ENCODE measurements around the gene EID2B.
A peak's percentile ranks its signal among the peaks of the same experiment; 100 is the strongest.

Gene EID2B, protein sequence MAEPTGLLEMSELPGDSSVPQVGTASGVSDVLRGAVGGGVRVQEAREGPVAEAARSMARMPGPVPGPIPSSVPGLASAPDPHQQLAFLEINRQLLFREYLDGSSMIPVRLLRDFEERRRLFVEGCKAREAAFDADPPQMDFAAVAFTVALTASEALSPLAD

DNA sequence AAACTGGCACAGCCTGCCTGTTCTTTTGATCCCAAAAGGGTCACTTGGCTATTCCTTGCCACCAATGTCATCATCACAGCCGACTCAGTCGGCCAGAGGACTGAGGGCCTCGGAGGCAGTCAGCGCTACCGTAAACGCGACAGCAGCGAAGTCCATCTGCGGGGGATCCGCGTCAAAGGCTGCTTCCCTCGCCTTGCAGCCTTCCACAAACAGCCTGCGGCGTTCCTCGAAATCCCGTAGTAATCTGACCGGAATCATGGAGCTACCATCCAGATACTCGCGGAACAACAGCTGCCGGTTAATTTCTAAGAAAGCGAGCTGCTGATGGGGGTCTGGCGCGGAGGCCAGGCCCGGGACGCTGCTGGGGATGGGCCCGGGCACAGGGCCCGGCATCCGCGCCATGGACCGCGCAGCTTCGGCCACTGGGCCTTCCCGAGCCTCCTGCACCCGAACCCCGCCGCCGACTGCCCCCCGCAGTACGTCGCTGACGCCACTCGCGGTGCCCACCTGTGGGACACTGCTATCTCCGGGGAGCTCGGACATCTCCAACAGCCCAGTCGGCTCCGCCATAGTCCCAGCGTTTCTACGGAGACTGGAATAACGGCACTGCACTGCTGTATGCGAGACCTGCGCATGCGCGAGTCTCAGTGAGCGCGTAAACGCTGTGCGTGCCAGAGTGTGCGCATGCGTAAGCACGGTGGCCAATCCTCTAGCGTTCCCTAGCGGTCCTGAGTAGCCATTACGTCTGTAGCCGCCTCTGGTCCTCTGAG lies at the start of gene EID2B:
Gene EID2B (minus strand): TSS at position 620 of the 770 bp plus-strand sequence. CDS start 50 bp downstream, at position 570.
- DNase-seq (ENCODE audit: low spot score) = peak; percentile 96

DNA sequence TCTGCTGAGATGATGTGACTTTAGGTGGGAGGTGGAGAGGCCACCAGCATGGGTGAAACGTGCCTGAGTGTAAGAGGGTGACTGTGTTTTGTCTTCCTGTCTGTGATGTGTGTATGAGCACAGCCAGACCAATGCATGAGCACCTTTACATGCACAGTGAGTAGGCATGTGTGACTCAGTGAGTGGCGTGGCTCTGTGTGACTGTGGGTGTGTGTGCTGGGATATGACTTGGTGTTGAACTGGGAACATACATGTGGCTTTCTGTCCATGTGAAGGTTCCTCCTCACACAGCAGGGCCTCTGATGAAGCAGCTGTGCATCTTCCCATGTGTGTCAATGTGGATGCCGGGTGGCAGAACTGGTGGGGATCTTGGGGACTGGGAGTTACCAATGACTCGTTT lies 49.8 kb upstream of the EID2B start:
- DNase-seq (ENCODE audit: low spot score) = no peak

DNA sequence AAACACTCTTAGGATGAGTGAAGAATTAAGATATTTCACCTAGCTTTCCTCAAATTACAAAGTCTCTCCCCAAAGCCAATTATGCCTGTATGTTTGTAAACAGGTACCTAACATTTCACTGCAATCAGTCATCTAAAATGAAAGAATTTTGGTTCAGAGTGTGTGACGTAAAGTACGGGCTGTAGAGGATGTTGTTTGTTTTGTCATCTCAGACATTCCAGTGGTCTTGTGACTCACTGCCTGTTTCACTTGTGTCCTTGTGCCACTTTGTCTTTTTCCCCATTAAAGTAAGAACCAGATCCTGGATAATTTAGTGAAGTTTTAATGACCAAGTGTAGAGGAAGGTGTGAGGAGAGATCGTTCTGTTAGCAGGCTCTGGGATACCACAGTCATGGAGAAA lies 36.0 kb upstream of the EID2B start:
- peak; percentile 68 for DNase-seq (ENCODE audit: low spot score)

DNA sequence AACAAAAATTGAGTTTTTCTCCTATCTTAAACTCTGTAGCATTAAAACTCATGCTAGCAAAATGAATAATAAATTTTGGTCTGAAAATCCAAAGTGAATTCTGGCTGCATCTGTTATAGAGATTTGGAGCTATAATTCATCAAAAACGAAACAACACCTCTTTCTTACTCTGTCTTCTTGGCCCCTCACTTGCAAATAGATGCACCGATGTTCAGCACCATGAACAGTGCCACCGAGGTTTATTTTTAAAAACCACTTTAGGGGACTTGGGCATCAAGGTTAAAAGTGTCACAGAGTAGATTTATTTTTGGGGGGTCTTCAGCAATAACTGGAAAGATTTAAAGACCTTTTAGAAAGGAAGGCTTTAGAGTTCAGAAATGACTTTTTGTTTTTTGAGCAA lies 33.4 kb upstream of the EID2B start:
- no peak for DNase-seq (ENCODE audit: low spot score)

DNA sequence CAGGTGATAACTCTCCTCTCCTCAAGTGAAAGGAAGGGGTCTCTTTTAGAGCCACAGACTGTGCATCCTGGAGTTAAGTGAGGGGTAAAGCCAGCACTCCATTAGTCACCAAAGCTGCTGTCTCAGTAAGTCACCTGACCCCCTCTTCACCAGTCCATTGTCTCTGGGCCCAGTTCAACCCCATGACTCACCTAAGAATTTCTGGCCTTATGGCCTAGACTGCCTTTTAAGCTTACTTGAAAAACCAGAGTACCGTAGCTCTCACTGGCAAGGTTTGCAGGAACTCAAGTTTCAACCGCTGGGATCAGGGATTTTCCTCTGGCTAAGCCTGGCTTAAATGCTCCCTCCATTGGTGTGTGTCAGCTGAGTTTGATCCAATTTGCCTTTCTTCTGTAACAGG lies 30.8 kb upstream of the EID2B start:
- peak; percentile 92 for DNase-seq (ENCODE audit: low spot score)

DNA sequence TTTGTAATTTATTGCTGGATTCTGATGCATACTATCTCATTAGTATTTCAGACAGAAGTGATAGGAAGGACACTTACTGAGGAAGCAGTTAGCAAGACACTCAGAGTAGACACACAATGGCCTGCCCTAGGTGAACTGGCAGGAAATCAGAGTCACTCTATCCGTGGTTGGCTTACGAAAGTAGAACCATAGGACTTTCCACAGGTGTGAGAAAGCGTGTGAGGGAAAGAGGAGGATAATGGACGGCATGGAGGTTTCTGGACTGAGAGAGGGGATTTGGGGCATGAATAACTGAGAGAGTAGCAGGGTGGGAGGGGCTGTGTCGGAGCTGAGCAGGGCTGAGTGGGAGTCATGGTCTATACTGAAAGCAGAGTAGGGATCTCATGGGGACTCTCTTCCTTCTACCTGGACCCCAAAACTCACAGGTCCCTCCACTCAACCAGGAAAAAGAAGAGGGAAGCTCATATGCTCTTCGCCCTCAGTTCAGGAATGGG lies 26.0 kb upstream of the EID2B start:
- DNase-seq (ENCODE audit: low spot score) = no peak

DNA sequence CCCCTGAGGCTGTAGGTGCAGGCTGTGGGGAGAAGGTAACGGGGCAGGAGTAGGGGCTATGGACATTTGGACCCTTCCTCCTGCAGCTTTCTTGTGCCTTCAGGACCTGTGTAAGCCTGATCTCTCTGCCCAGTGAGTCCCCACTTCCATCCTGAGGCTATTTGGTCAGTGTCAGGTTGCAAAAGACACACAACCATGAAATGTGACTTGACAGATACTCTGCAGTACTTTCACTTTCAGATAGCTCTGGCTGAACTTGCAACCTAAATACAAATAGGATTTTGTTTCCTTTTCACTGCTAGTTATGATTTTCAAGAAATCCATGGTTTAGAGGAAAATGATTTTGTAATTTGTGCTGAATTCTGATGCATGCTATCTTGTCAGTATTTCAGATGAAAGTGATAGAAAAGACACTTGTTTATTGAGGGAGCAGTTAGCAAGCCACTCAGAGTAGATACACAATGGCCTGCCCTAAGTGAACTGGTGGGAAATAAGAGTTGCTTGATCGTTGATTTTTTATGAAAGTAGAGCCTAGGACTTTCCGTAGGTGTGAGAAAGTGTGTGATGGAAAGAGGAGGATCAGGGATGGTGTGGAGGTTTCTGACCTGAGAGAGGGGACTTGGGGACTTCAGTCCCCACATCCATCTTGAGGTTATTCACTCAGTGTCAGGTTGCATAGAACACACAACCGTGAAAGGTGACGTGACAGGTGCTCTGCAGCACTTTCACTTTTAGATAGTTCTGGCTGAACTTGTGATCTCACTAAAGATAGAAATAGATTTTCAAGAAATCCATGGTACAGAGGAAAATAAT lies 25.4 kb upstream of the EID2B start:
- peak; percentile 33 for DNase-seq (ENCODE audit: low spot score)

DNA sequence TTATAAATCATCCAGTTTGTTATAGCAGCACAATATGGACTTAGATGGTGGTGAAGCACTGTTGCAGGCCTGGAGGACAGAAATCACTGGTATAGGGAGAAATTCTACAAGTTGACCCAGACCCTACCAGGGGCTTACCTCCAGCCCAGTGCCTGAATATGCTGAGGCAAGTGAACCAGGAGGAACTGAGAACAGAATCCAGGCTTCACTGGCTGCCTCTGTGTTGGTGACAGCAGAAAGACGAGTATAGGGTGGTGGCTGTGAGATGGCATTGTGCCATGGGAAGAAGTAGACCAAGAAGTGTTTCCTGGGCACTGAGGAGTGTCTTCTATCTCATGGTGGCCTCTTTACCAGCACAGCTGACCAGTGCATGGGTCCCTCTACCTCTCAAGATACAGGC lies 23.2 kb upstream of the EID2B start:
- no peak for DNase-seq (ENCODE audit: low spot score)

DNA sequence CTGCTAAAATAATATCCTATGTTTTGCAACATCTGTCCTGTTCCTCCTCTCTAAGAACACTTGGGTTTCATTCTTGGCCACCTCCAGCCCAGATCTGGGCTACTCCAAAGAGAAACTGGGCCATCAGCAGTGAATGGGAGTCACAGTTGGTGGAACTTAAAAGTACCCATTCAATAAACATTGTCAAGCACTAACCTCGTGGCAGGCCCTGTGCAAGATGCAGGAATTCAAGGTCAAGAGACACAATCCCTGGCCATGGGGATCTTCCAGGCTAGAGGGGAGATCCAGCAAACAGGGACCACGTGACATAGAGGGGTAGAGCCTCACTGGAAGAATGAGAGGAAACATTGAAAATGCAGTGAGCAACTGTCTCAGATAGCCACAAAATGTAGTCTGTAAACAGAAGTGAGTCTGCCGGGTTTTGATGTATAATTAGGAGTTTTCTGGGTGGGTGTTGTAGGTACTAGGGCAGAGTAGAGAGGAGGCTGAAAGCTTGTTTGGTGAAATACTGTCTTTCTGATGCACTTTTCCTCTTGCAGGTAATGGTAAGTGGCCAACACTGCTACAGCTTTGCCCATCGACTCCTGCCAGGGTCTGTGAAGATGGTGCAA lies 22.2 kb upstream of the EID2B start:
- no peak for DNase-seq (ENCODE audit: low spot score)

DNA sequence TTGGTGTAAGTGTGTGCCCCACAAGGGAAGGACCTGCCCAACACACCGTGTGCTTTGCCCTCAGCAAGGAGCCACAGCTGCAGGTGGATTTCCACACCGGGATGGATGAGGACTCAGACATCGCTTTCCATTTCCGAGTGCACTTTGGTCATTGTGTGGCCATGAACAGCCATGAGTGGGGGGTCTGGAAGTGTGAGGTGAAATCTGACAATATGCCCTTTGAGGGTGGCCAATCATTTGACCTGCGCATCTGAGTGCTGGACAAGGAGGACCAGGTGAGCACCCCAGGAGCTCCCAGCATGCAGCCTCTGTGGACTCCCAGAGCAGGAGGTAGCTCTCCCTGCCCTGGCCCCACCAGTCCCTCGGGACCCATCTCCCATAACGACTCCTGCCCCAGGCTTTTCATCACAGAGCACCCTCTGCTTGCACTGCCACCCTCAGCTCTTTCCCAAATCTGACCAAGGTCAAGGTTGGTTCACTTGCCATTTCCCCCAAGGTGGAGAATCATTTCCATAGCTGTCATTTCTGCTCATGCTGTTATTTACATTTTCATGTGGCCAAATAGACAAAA lies 20.5 kb upstream of the EID2B start:
- no peak for DNase-seq (ENCODE audit: low spot score)

DNA sequence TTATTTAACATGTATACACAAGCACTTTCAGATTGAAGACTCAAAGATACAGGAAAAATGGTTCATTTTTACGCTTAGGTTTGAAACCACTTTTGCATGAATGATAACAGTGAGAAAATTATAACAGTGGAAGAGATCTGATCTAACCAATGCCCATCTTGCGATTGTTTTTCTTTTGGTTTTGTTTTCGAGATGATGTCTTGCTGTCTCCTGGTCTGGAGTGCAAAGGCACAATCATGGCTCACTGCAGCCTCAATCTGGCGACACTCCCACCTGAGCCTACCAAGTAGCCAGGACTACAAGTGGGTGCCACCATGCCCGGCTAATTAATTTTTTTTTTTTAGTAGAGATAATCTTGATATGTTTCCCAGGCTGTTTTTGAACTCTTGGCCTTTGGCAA lies 17.5 kb upstream of the EID2B start:
- no peak for DNase-seq (ENCODE audit: low spot score)

DNA sequence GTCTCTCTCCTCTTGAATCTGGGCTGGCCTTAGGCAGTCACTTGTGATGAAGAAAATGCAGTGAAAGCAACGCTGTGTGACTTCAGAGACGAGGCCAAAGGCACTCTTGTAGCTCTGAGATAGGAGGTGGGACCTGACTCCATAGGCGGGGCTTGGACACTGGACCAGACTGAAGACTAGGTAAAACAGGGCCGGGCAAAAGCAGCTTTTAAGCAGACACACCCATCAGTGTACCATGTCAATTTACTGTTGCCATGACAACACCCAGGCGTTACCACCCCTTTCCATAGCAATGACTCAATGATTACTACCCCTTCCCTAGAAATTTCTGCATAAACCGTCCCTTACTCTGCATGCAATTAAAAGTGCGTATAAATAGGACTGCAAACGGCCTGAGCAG lies 13.9 kb upstream of the EID2B start:
- no peak for DNase-seq (ENCODE audit: low spot score)

DNA sequence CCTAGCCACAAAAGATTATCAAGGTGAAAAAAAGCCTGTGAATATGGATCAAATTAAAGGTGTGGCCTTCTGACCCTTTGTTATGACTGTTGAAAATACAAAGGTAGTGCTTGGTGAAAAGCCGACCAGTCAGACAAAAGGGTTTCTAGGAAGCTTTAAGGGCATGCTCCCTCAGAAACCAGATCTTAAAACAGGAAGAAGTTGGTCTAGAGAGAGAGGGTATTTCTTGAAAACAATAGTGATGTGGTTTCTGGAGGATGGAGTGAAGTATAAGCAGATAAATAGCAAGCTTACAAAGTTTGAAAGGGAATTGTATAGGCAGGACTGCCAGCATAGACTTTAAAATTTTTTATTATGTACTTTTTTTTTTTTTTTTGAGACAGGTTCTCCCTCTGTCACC lies 12.3 kb upstream of the EID2B start:
- DNase-seq (ENCODE audit: low spot score) = no peak

DNA sequence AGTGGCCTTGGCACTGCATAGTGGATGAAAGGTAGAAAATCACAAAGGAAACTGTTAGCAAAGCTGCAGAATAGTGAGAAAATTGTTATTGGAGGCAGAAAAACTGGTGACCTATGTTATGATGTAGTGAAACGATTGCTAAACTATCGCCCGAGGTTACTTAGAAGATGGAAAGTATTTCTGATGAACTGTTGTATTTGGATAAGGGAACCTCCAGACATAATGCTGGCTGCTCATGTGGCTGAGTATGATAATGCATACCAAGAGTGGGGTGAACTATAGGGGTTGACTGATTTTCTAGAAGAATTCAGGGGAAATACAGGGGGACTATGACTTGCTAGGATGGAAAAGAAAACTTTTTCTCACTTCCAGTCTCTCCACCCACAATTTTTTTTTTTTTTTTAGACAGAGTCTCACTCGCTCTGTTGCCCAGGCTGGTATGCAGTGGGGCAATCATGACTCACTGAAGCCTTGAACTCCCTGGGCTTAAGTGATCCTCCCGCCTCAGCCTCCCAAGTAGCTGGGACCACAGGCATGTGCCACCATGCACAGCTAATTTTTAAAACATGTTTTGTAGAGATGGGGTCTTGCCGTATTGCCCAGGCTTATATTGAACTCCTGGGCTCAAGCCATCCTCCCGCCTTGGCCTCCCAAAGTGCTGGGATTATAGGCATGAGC lies 11.7 kb upstream of the EID2B start:
- peak; percentile 64 for DNase-seq (ENCODE audit: low spot score)

DNA sequence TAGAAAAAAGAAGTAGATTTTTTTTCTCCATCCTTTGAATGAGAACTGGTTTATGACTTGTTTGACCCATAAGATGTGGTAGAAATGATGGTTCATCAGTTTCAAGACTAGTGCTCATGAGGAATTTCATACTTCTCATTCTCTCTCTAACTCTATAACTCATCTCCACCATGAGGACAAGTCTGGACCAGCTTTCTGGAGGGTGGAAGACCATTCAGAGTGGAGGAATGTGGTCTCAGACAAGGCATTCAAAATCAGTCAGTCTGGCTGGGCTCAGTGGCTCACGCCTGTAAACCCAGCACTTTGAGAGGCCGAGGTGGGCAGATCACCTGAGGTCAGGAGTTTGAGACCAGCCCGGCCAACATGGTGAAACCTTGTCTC lies 10.8 kb upstream of the EID2B start:
- DNase-seq (ENCODE audit: low spot score) = peak; percentile 47

DNA sequence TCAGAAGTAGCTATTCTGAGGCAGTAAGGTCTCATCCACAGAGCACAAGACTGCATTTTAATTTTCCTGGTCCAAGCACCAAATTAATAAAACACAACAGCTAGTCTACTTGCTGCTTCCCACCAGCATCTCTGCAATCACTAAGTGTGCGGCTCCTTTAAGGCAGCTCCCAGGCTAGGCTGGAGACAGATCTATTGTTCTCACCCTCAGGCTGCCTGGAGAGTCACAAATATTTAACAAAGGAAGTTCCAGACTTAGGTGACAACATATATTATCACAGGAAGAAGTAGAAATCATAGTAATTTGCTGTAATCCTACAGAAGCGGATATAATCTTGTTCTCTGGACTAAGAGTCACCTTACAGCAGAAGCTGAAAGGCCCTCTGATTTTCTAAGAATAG lies 9.6 kb upstream of the EID2B start:
- DNase-seq (ENCODE audit: low spot score) = no peak

DNA sequence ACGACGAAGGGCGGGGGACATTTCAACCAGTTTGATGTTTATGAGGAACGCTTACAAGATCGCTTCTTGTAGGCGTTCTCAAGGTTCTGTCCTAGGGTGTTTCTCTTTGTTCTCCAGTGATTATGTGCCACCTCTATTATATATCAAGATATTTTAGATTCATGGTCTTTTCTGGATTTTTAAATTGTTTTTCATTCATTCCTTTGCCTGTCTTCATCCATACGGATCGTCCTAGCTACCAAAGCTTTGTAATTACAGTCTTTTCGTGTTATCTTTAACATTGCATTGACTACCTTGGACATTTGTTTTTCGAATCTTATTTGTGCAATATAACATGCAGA lies 7.7 kb upstream of the EID2B start:
- no peak for DNase-seq (ENCODE audit: low spot score)

DNA sequence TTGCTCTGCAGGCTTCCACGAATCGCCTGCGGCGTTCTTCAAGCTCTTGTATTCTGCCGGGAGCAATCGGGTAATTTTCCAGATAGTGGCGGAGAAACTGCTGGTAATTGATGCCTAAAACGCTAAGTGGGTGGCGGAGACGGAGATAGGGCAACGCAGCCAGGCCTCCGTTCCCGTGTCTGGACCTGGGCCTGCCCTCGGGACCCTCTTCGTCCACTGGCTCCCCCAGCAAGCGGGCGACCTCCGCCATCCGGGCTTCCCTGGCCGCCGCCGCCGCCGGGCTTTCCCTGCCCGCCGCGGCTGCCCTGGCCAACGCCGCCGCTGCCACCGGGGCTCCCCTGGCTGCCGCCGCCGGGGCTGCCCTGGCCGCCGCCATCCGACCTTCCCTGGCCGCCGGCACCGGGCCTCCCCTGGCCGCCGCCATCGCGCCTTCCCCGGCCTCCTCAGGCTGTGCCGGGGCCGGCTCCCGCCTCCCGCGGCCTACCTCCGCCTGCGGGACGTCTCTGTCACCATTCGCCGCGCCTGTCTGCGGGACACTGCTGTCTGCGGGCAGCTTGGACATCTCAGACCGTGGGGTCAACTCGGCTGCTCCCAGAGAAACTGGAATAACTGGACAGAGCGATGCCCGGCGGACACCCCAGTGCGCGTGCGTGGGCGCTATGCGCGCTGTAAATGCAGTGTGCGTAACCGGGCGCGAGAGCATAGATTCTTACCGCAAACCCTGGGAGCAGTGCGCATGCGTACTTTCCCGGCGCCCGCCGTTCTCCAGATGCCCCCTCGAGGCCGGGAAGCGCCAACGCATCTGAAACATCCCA lies 7.1 kb upstream of the EID2B start, which contains the start of gene EID2:
Gene EID2 (minus strand): TSS at position 644 of the 815 bp plus-strand sequence. CDS start 82 bp downstream, at position 562.
- peak; percentile 96 for DNase-seq (ENCODE audit: low spot score)

DNA sequence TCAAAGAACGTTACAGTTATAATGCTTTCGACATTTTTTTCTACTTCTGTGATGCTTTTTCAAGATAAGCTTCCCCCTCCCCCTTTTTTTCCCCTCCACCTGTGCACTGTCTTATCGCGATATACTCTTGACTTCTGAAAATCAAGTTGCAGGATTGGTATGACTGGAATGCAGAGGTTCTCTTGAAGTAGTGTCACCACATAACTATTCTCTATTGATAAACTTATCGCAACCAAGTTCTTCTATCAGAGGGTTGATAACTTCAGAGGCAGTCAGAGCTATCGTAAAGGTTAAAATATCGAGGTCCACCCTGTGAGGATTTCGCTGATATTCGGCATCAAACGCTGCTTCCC lies 6.5 kb upstream of the EID2B start:
- DNase-seq (ENCODE audit: low spot score) = peak; percentile 63

DNA sequence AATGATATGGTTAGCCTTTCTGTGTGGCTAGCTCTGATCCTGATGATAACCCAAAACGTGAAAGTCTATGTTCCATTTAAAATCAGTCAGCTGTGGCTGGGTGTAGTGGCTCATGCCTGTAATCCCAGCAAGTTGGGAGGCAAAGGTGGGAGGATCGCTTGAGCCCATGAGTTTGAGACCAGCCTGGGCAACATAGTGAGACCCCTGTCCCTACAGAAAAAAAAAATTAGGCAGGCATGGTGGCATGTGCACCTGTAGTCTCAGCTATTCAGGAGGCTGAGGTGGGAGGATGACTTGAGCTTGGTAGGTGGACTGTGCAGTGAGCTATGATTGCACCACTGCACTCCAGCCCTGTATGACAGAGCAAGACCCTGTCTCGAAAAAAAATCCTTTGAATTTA lies 1.1 kb upstream of the EID2B start:
- no peak for DNase-seq (ENCODE audit: low spot score)

DNA sequence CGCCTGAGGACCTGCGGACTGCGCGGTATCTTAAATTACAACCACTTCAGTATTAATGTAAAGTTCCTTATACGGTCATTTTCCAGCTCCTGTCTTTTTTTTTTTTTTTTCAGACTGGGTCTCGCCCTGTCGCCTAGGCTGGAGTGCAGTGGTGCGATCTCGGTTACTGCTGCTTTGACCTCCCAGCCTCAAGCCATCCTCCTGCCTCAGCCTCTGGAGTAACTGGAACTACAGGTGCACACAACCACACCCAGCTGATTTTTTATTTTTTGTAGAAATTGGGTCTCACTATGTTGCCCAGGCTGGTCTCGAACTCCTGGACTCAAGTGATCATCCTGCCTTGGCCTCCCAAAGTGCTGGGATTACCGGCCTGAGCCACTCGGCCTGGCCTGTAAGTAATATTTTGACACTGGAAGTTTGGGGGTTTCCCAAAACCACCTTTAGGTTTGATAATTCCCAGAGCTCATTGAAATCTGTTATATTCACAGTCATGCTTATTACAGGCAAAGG lies 406 bp upstream of the EID2B start:
- no peak for DNase-seq (ENCODE audit: low spot score)
